GM11168 (cell line): ENCODE measurements around the gene CD244.
"Not testable (repeated sequence)": the region's sequence is repeated elsewhere in the genome, so short reads cannot be mapped to it uniquely, and the experiment has no call there.

ENCODE experiments used
- in situ Hi-C: fragments of 300-500 bp; cut with MboI; formaldehyde crosslinking; loops from one replicate; pipeline ENCODE4 v1.12.0; 2022; ENCODE audit warnings: low sequenced_read_pairs; ENCODE audit not compliant: unreplicated experiment

Gene CD244, protein sequence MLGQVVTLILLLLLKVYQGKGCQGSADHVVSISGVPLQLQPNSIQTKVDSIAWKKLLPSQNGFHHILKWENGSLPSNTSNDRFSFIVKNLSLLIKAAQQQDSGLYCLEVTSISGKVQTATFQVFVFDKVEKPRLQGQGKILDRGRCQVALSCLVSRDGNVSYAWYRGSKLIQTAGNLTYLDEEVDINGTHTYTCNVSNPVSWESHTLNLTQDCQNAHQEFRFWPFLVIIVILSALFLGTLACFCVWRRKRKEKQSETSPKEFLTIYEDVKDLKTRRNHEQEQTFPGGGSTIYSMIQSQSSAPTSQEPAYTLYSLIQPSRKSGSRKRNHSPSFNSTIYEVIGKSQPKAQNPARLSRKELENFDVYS

DNA sequence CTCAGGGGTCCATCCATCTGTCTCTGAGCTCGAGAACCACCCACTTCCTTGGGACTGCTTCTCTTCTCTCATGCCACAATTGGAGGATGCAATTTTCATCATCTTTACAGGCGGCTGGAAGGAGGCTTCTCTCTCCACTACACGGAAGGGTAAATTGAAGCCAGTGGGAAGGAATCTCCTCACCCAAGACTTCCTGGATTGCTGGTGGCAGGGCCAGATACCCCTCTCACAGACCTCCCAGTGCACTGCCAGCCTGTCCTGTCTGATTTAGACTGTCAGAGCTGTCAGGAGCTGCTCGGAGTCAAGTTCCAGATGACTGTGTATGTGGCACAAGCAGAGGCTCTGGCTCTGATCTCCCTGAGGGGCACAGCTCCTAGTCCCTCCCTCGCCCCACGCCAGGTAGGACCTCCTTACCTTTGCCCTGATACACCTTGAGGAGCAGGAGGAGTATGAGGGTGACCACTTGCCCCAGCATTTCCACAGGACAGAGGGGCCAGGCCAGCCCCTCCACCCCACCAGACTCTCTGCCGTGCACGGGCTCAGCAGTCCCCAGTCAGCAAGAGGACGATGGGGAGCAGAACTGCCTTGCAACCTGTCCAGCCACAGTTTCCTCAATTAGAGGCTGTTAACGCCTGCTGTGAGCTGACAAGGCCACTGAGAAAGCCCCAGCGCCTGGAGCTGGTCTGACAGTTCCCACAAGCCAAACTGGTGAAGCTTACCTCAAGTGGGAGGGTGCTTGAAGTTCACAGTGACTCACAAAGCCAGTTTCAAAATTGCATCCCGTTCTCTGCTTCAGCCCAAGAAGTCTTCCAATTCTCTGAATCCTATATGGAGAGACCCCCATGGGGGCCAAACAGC is at the start of gene CD244:
CD244 (minus strand) TSS at position 685 of the 858 bp plus-strand sequence; CDS start at position 475, 210 bp downstream.
- in situ Hi-C loops, result no loop called here

DNA sequence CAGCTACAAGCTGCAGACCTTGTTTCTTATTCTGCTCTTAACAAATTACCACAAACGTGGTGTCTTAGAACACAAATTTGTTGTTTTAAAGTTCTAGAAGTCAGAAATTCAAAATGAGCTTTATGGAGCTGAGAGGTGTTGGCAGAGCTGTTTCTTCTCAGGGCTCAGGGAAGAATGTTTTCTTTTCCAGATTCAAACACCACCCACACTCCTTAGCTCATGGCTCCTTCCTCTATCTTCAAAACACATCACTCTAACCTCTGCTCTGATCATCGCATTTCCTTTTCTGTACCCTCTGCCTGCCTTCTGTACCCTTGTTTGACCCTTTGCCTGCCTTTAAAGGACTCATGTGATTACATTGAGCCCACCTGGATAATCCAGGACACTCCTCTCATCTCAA is 49.2 kb upstream of the CD244 start:
- in situ Hi-C loops, result no loop called here

DNA sequence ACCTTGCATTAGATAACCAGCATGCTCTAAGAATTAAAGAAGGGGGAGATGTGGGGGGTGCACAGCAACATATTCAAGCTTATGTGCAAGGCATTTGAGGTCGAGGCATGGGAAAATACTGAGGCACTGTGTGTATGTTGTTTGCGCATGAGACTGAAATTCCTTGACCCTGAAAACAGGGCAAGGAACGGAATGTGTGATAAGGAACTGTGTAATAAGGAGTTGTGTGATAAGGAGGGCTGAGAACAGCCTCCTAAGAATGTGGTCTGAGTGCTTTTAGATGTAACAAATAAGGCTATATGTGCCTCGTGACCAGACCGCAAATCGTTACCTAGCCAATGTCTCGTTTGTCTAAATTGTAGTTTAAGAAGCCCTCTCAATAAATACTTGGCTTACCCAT is 48.8 kb upstream of the CD244 start:
- in situ Hi-C loops, result no loop called here

DNA sequence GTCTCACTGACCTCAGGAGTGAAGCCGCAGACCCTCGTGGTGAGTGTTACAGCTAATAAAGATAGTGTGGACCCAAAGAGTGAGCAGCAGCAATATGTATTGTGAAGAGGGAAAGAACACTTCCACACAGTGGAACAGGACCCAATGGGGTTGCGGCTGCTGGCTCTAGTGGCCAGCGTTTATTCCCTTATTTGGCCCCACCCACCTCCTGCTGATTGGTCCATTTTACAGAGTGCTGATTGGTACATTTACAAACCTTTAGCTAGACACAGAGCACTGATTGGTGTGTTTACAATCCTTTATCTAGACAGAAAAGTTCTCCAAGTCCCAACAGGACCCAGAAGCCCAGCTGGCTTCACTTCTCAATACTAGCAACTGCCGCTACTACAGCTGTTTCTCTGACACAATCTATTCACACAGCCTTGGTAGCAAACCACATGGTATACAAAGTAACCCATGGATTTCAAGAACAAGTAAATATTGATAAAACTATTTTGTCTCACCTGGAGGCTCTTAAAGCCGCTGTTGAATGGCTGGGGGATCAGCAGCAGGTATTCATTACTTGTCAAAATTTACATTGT is 47.6 kb upstream of the CD244 start:
- in situ Hi-C loops, result no loop called here

DNA sequence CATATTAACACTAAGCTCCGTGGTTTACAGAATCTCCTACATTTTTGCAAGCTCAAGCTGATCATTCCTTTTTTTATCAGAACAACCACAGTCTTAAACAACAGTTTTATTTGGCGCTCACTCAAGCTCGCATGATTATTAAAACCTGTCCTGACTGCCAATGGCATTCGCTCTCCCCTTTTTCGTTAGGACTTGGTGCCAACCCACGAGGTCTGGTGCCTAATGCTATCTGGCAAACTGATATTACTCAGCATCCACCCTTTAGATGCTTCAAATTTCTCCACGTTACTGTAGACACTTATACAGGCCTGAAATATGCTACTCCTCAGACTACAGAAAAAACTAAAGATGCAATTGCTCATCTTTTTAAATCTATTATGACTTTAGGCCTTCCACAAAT is 45.3 kb upstream of the CD244 start:
- in situ Hi-C loops, result no loop called here

DNA sequence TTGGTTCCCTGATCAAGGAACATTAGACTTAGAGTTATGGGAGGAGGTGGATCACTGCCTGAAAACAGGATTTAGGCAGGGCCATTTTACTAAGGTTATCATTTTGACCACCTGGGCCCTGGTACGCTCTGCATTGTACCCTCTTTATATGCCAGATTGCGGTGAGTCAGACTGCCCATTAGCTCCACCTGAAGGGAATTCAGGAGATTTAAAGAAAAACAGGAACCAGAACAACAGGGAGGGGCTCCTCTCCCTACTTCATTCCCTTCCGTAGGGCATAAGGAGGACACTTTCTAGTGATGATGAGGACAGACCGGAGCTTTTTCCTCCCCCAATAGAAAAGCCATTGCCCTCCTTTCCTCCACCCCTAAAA is 42.9 kb upstream of the CD244 start:
- in situ Hi-C loops, result no loop called here

DNA sequence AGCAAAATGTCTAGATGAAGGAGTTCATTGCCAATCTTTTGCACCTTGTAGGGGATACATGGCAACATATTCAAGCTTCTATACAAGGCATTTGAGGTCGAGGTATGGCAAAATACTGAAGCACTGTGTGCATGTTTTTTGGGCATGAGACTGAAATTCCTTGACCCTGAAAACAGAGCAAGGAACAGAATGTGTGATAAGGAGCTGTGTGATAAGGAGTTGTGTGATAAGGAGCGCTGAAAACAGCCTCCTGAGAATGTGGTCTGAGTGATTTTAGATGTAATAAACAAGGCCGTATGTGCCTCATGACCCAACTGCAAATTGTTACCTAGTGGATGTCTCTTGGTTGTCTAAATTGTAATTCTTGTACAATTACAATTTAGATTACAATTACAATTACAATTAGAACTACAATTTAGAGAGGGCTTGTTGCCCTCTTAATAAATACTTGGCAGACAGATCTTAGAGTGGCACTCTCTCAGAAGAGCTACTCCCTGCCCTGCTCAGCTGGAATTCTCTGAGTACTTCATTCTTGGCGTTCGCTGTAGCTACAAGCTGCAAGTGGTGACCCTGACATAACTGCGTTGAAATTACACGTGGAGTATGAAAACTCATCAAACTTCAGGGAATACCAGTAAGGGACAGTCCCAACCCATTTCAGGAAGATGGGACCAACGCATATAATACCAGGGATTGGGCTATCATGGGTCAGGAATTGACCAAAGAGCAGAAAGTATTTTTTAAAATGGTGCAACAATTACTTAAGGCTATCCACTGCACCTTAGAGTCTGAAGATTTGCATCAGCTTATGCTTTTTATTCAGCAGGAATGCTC is 42.3 kb upstream of the CD244 start:
- in situ Hi-C loops, result no loop called here

DNA sequence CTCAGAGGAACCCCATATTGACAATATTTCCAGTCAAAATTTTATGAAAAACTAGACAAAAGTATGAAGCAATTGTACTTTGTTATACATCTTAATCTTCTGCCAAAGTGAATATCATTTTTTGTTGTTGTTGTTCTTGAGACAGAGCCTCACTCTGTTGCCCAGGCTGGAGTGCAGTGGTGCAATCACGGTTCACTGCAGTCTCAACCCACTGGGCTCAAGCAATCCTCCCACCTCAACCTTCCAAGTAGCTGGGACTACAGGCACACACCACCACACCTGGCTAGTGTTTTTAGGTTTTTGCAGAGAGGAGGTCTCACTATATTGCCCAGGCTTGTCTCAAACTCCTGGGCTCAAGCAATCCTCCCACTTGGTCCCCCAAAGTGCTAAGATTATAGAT is 39.6 kb upstream of the CD244 start:
- in situ Hi-C loops, result not testable (repeated sequence)

DNA sequence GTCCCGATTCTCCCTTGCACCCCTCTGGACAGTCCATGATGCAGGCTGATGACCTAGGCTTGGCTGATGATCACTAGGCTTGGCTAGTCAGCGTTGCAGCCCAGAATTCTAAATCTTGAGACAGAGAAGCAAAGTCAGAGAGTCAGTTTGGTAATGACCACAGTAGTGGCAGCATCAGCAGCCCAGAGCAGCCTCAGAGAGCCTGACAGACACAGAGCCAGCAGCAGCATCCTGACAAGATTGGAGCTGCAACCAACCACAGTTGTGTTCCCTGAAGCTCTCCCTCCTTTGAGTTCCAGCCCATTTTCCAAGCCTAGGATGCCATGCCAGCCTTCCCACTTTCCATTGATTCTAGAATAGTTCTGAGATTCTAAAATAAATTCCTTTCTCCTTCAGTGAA is 39.1 kb upstream of the CD244 start:
- in situ Hi-C loops, result no loop called here

DNA sequence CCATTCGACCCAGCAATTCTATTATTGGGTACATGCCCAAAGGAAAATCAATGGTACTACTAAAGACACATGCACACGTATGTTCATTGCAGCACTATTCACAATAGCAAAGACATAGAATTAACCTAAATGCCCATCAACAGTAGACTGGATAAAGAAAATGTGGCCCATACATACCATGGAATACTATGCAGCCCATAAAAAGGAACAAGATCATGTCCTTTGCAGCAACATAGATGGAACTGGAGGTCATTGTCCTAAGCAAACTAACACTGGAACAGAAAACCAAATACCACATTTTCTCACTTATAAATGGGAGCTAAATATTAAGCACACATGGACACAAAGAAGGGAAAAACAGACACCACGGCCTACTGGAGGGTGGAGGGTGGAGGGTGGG is 38.0 kb upstream of the CD244 start:
- in situ Hi-C loops, result not testable (repeated sequence)

DNA sequence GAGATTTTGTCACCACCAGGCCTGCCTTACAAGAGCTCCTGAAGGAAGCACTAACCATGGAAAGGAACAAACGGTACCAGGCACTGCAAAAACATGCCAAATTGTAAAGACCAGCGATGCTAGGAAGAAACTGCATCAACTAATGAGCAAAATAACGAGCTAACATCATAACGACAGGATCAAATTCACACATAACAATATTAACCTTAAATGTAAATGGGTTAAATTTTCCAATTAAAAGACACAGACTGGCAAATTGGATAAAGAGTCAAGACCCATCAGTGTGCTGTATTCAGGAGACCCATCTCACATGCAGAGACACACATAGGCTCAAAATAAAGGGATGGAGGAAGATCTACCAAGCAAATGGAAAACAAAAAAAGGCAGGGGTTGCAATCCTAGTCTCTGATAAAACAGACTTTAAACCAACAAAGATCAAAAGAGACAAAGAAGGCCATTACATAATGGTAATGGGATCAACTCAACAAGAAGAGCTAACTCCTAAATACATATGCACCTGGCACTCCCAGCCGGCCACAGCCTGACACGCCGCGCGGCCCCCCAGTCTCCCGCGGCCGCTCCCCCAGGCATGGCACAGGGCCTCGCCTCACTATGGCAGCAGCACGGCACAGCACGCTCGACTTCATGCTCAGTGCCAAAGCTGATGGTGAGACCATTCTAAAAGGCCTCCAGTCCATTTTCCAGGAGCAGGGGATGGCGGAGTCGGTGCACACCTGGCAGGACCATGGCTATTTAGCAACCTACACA is 31.9 kb upstream of the CD244 start:
- in situ Hi-C loops, result not testable (repeated sequence)

DNA sequence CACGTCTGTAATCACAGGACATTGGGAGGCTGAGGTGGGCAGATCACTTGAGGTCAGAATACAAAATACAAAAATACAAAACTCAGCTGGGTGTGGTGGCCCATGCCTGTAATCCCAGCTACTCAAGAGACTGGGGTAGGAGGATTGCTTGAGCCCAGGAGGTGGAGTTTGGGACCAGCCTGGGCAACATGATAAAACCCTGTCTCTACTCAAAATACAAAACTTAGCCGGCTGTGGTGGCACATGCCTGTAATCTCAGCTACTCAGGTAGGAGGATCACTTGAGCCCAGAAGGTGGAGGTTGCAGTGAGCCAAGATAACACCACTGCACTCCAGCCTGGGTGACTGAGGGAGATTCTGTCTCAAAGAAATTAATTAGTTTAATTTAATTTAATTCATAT is 28.8 kb upstream of the CD244 start:
- in situ Hi-C loops, result no loop called here

DNA sequence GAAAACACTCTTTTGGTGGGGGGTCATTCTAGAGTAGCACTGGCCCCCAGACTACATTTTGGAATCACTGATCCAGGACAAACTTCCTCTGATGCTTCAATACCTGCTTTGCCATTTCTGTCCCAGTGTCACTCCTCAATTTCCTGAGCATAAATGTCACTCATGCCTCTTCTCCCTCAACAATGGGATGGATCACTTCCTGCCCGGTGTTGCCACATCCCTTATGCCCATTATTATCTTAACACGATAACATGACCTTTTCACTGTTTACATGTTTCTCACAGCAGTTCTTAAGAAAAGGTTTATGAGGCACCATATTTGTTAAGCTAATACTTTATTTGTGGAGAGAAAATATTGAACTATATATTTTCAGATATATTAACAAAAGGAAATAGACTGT is 26.2 kb upstream of the CD244 start:
- in situ Hi-C loops, result no loop called here

DNA sequence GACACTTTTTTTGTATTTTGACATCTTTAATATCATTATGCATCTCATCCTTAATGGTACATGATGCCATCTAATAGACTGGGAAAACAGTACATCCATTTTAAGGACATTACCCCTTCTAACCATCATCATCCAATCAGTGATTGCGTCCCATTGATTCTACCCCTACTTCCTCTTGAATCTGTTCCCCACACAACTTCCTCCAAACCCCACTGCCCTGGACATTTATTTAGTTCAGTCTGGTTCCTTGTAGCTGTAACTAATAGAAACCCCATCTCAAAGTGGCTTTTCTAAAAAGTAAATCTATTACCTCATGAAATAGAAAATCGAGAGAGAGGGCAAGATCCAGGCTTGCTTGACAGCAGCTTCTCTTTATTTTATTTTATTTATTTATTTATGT is 24.4 kb upstream of the CD244 start:
- in situ Hi-C loops, result no loop called here

DNA sequence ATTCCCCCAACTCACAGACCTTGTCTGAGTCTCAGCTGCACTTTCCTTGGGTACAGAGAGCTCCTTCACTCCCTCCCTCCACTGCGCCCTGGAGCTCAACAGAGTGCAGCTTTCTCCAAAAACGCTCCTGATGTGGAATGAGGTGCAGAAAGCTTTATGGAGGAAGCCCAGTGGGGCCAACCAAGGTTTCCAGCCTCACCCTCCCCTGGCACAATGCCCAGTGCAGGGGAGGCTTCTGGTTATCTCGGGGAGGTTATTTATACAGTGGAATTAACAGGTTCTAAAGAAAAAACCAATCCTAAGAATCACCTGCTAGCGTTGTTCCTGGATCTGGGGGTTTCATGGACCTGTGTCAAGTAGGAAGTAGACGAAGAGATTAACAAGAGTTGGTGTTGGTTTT is 22.4 kb upstream of the CD244 start, which contains the start of gene ITLN1:
ITLN1 (minus strand) TSS at position 139 of the 400 bp plus-strand sequence. CDS start 303 bp downstream, outside the sequence.
- in situ Hi-C loops, result no loop called here

DNA sequence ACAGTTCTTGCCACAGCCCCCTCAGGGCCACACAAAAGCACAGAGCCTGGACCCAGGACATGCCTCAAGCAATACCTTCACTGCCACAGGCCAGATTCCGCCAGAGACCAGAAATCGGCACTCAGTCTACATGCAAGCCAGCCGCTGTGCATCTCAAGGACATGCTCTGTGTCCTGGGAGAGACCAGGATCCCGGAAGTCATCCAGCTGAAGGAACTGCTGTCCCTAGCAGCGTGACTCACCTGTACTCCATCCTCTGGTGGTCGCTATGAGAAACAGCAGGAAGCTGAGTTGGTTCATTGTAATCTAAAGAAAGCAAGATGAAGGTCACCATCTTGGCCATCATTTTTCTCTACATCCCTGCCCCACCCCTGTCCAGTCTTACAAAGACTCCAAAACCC is 21.9 kb upstream of the CD244 start:
- in situ Hi-C loops, result no loop called here

DNA sequence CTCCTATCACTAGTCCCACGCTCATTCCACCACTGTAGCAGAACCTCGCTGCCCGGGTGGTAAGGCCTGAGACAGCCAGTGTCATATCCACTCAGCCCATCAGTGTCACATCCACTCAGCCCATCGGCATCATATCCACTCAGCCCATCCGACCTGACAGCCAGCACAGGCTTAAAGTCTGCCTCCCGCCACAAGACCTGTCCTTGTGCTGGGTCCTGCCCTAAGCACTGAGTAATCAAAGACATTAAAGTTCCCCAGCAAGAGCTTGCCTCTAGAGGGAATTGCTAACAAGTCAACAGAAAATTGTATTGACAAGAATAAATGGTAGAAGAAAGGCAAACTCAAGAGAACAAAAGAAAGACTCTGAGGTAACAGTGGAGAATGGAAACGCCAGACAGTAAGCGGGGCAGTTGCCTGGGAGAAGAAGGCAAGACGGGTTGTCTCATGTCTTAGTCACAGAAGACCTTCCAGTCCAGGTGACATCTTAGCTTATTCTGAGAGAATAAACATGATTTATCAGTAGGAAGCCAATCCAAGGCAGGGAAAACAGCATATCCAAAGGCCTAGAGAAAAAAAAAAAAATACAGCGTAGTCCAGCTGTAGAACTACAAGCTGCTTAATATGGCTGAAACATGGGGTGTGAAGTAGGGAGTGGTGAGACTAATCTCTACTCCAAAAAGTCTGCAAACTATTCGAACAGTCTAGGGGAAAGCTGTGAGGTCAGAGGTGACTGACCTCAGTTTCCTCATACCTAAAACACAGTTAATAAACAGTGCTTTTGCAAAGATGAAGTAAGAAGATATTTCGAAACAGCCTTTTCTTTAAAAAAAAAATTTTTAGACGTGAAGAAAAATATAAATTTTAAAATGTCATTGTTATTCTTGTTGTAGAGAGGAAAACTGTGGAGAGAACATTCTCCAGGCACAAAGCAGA is 21.2 kb upstream of the CD244 start:
- in situ Hi-C loops, result no loop called here

DNA sequence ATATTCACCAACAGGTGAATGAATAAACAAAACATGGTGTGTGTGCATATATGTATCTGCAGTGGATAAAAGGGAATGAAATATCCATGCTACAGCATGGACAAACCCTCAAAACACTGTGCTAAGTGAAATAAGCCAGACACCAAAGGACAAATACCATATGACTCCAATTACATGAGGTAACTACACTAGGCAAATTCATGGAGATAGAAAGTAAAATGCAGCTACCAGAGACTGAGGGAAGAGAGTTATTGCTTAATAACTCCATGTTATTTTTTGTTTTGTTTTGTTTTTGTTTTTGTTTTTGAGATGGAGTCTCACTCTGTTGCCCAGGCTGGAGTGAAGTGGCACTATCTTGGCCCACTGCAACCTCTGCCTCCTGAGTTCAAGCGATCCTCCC is 19.9 kb upstream of the CD244 start:
- in situ Hi-C loops, result no loop called here
